HCT116 (cell line): Measurements from ENCODE around the gene BAG2.

ENCODE experiments used
- CEBPB ChIP-seq: IDR thresholded peaks from 2 replicates; pipeline ENCODE4 v1.6.1; 2012; ENCODE audit warnings: low read depth
- CTCF ChIP-seq, 3 experiments: fragments of 200-600 bp in 1 of 3; sonication (generic) in 1 of 3; IDR thresholded peaks in 2 of 3; conservative IDR thresholded peaks in 1 of 3; 2 replicates each; pipeline ENCODE4 v1.5.1; 2012 to 2017; ENCODE audit warnings: low read depth in 2 of 3, low read length in 2 of 3, antibody characterized with exemption in 1 of 3, borderline replicate concordance in 1 of 3, control low read depth in 1 of 3, mild to moderate bottlenecking in 1 of 3, mixed read lengths in 1 of 3, mixed run types in 1 of 3, moderate library complexity in 1 of 3; ENCODE audit not compliant: insufficient read depth in 1 of 3
- EZH2phosphoT487 ChIP-seq: fragments of 200-600 bp; IDR thresholded peaks from 2 replicates; pipeline ENCODE4 v1.6.1; 2018; ENCODE audit warnings: antibody characterized with exemption, borderline replicate concordance
- MAX ChIP-seq: IDR thresholded peaks from 2 replicates; pipeline ENCODE4 v1.6.1; 2012
- POLR2A ChIP-seq: IDR thresholded peaks from 2 replicates; pipeline ENCODE4 v1.7.0; 2011; ENCODE audit warnings: borderline replicate concordance; ENCODE audit not compliant: insufficient read depth, insufficient read length; ENCODE audit errors: extremely low read depth
- YY1 ChIP-seq: IDR thresholded peaks from 2 replicates; pipeline ENCODE4 v1.6.1; 2011; ENCODE audit warnings: low read length, low read depth, moderate library complexity, mild to moderate bottlenecking; ENCODE audit not compliant: insufficient replicate concordance; ENCODE audit errors: extremely low read depth

GRCh38 chr6:57215260-57215659 is 43.1 kb downstream of the BAG2 start:
- TF ChIP-seq YY1 (no peak), POLR2A (no peak), CEBPB (no peak), MAX (no peak), EZH2phosphoT487 (no peak), CTCF (IDR thresholded peaks at IDR 0.05 in 2 of 3, conservative IDR thresholded peaks at IDR 0.05 in 1 of 3; ENCODE audit: borderline replicate concordance in 1 of 3, insufficient read depth in 1 of 3, low read depth in 2 of 3, low read length in 2 of 3) (no peak)
